DOHH2 (cell line): Measurements from ENCODE around the gene R3HDM2.
A peak's percentile ranks its signal among the peaks of the same experiment; 100 is the strongest.
"Not testable (repeated sequence)": the region's sequence is repeated elsewhere in the genome, so short reads cannot be mapped to it uniquely, and the experiment has no call there.

Source experiments
- H3F3A ChIP-seq: fragments of 200-600 bp; sonication (generic), shearing (Covaris generic); 2 replicates; pipeline ENCODE4 v1.6.0; 2016; ENCODE audit warnings: antibody characterized with exemption, mild to moderate bottlenecking; ENCODE audit not compliant: control insufficient read depth, insufficient read depth
- H3K27ac ChIP-seq: fragments of 200-600 bp; sonication (generic); 2 replicates; pipeline ENCODE4 v1.5.1; 2014; ENCODE audit warnings: low read depth, mild to moderate bottlenecking, low read length, moderate library complexity
- H3K27me3 ChIP-seq: fragments of 200-600 bp; sonication (generic); 2 replicates; pipeline ENCODE4 v1.6.1; 2014; ENCODE audit warnings: mild to moderate bottlenecking, low read length, mixed read lengths; ENCODE audit not compliant: control insufficient read depth
- H3K36me3 ChIP-seq: fragments of 200-600 bp; sonication (generic); 2 replicates; pipeline ENCODE4 v1.6.1; 2014; ENCODE audit warnings: mild to moderate bottlenecking, low read length, moderate library complexity, mixed read lengths; ENCODE audit not compliant: control insufficient read depth
- H3K4me1 ChIP-seq: fragments of 200-600 bp; sonication (generic); 2 replicates; pipeline ENCODE4 v1.6.1; 2014; ENCODE audit warnings: mild to moderate bottlenecking, low read length, mixed read lengths; ENCODE audit not compliant: control insufficient read depth
- H3K4me2 ChIP-seq: fragments of 200-600 bp; sonication (generic); 2 replicates; pipeline ENCODE4 v1.6.0; 2014; ENCODE audit warnings: mild to moderate bottlenecking, low read length, moderate library complexity
- H3K4me3 ChIP-seq: fragments of 200-600 bp; sonication (generic); 2 replicates; pipeline ENCODE4 v1.5.1; 2014; ENCODE audit warnings: mild to moderate bottlenecking, low read length, mixed read lengths
- H3K79me2 ChIP-seq: fragments of 200-600 bp; sonication (generic); 2 replicates; pipeline ENCODE4 v1.6.1; 2014; ENCODE audit warnings: mild to moderate bottlenecking, low read length, mixed read lengths; ENCODE audit not compliant: control insufficient read depth
- H3K9me2 ChIP-seq: fragments of 200-600 bp; sonication (generic); replicated peaks from 2 replicates; pipeline ENCODE4 v1.6.1; 2014; ENCODE audit warnings: mild to moderate bottlenecking, low read length, mixed read lengths; ENCODE audit not compliant: control insufficient read depth
- H3K9me3 ChIP-seq: fragments of 200-600 bp; sonication (generic); 2 replicates; pipeline ENCODE4 v1.6.1; 2014; ENCODE audit warnings: antibody characterized with exemption, low read length, mixed read lengths; ENCODE audit not compliant: control insufficient read depth, insufficient read depth
- H4K20me1 ChIP-seq: fragments of 200-600 bp; sonication (generic); 2 replicates; pipeline ENCODE4 v1.6.0; 2014; ENCODE audit warnings: low read depth, mild to moderate bottlenecking, antibody characterized with exemption, low read length, moderate library complexity; ENCODE audit not compliant: control insufficient read depth, insufficient read depth
- EZH2phosphoT487 ChIP-seq: fragments of 200-600 bp; sonication (generic); IDR thresholded peaks from 2 replicates; pipeline ENCODE4 v1.6.1; 2017; ENCODE audit warnings: borderline replicate concordance, mild to moderate bottlenecking, antibody characterized with exemption, low read length, moderate library complexity, mixed read lengths
- TF ChIP-seq, protein P1 (sequence below): fragments of 200-600 bp; sonication (generic); IDR thresholded peaks from one replicate; pipeline ENCODE4 v1.5.1; 2014; ENCODE audit warnings: antibody characterized with exemption, mild to moderate bottlenecking, low read depth, low read length; ENCODE audit not compliant: poor library complexity, severe bottlenecking

The R3HDM2 gene

DNA sequence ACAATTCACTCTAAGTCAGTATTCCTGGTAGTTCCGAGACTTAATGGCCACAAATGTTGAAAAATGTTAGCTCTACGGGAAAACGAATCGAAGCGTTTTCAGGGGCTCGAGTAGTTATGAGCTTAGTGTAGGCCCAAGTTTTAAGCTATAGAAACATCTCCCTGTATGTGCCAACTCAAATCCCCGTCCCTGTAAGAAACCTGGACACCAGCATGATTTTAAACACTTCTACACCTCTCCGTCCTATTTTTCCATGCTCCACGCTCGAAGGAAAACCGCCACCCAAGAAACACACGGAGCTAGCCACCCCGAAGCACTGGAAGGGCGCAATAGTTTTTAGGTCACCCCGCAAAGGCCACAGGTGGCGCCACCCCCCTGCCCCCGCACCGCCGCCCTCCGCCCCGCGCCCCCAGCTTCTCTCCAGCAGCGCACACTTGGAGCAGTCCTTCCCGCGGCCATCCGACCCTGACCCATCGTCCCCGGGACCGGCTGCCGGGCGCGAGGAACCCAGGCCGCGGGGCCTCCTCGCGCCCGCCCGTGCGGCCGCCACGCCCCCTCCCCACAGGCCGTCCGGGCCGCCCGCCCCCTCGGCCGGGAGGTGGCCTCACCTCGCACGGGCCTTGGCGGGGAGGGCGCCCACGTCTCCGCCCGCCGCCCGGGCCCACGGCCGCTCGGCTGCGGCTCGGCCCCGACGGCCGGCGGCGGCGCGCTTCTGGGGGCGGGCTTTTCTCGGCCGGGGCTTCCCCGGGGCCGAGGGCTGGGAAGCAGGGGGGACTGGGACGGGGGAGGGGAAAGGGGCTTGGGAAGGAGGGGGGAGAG is 522 bp downstream of the R3HDM2 start:
- TF ChIP-seq EZH2phosphoT487 = no peak
- TF ChIP-seq, protein P1, sequence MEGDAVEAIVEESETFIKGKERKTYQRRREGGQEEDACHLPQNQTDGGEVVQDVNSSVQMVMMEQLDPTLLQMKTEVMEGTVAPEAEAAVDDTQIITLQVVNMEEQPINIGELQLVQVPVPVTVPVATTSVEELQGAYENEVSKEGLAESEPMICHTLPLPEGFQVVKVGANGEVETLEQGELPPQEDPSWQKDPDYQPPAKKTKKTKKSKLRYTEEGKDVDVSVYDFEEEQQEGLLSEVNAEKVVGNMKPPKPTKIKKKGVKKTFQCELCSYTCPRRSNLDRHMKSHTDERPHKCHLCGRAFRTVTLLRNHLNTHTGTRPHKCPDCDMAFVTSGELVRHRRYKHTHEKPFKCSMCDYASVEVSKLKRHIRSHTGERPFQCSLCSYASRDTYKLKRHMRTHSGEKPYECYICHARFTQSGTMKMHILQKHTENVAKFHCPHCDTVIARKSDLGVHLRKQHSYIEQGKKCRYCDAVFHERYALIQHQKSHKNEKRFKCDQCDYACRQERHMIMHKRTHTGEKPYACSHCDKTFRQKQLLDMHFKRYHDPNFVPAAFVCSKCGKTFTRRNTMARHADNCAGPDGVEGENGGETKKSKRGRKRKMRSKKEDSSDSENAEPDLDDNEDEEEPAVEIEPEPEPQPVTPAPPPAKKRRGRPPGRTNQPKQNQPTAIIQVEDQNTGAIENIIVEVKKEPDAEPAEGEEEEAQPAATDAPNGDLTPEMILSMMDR = peak; percentile 37
- peaks cover 47% of the 10 kb centered on the region for H3K79me2 ChIP-seq

DNA sequence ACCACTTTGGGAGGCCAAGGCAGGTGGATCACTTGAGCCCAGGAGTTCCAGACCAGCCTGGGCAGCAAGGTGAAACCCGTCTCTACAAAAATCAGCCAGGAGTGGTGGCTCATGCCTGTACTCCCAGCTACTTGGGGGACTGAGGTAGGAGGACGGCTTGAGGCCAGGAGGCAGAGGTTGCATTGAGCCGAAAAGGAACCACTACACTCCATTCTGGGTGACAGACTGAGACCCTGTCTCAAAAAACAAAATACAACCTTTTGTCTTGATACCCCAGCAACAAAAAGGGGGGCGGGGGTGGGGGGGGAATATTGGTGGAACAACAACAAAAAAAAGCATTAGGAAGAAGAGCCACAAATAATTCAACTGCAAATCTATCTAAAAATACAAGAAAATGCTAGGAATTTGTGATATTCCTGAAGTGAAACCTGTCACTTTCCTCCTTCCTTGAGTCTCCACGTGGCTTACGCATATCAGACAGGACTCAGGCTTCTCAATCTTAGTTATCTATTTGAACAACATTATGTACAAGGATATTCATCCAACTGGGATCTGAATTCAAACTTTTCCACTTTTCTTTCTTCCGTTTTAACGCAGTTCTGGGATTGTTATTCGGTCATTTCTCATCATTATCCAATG is 1.3 kb downstream of the R3HDM2 start:
- Histone ChIP-seq H3K4me3 (peak overlapping the region; percentile 97), H3K9me2 (no peaks in the 10 kb centered on the region), H3K27ac (peak overlapping the region; percentile 68), H4K20me1 (no peaks in the 10 kb centered on the region), H3K27me3 (no peaks in the 10 kb centered on the region), H3K9me3 (no peaks in the 10 kb centered on the region), H3K36me3 (peaks cover 17% of the 10 kb centered on the region), H3K79me2 (peaks cover 51% of the 10 kb centered on the region), H3F3A (peaks cover 3% of the 10 kb centered on the region; the same call in 1 of the 2 replicates), H3K4me2 (peak overlapping the region; percentile 94), H3K4me1 (peaks cover 24% of the 10 kb centered on the region)
- TF ChIP-seq EZH2phosphoT487 = no peak
- TF ChIP-seq, protein P1 = no peak

More for the DNA sequence above, 522 bp downstream of the R3HDM2 start:
- Histone ChIP-seq H3K36me3 (peaks cover 15% of the 10 kb centered on the region), H3F3A (peaks cover 3% of the 10 kb centered on the region; the same call in 1 of the 2 replicates), H3K4me1 (peaks cover 24% of the 10 kb centered on the region), H3K4me2 (peak overlapping the region; percentile 94), H3K27ac (peak overlapping the region; percentile 68), H3K4me3 (peak overlapping the region; percentile 97), H3K9me2 (no peaks in the 10 kb centered on the region), H3K9me3 (no peaks in the 10 kb centered on the region), H3K27me3 (no peaks in the 10 kb centered on the region), H4K20me1 (no peaks in the 10 kb centered on the region)

DNA sequence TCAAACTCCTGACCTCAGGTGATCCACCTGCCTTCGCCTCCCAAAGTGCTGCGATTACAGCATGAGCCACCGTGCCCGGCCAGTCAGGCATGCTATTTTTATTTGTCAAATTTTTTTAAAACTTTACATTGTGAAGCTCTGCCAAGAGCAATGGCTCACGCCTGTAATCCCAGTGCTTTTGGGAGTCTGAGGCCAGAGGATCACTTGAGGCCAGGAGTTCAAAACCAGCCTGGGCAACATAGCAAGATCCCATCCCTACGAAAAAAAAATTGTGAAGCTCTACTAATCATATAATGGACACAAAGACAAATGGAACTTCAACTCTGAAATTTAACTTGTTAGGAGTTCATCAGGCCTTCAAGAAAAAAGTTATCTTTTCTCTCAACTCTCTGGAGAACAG is 1.9 kb downstream of the R3HDM2 start:
- Histone ChIP-seq H3K9me2 (no peaks in the 10 kb centered on the region), H3K79me2 (peaks cover 57% of the 10 kb centered on the region), H3K4me1 (peaks cover 24% of the 10 kb centered on the region), H3K9me3 (no peaks in the 10 kb centered on the region), H3F3A (peaks cover 3% of the 10 kb centered on the region; the same call in 1 of the 2 replicates), H3K4me3 (peak overlapping the region; percentile 97), H3K36me3 (peaks cover 23% of the 10 kb centered on the region), H3K4me2 (peak overlapping the region; percentile 94), H3K27ac (no peak overlapping the region), H4K20me1 (no peaks in the 10 kb centered on the region), H3K27me3 (no peaks in the 10 kb centered on the region)
- no peak for TF ChIP-seq EZH2phosphoT487
- TF ChIP-seq, protein P1 = no peak

DNA sequence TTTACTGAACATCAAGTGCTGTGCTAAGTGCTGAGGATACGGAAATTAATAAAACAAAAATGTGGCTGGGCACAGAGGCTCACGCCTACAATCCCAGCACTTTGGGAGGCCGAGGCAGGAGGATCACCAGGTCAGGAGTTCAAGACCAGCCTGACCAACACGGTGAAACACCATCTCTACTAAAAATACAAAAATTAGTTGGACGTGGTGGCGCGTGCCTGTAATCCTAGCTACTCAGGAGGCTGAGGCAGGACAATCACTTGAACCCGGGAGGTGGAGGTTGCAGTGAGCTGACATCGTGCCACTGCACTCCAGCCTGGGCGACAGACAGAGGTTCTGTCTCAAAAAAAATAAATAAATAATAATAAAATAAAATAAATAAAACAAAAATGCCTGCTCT is 3.9 kb downstream of the R3HDM2 start:
- not testable (repeated sequence) for H3K27ac ChIP-seq, H3F3A ChIP-seq, H3K4me2 ChIP-seq, H3K9me3 ChIP-seq, H3K9me2 ChIP-seq, H3K27me3 ChIP-seq, H3K4me3 ChIP-seq, H4K20me1 ChIP-seq
- peaks cover 72% of the 10 kb centered on the region for H3K79me2 ChIP-seq
- peaks cover 36% of the 10 kb centered on the region for H3K36me3 ChIP-seq
- H3K4me1 ChIP-seq = peaks cover 23% of the 10 kb centered on the region
